ENCODE results near the gene IFT81.

IFT81 gene

GRCh38 chr12:110185626-110186025 is 61.5 kb downstream of the IFT81 start:
- Histone ChIP-seq H3K9ac (ENCODE audit: low read length) (no peak overlapping the region), H3K27me3 (replicated peaks; ENCODE audit: insufficient read depth, low read length) (no peaks in the 10 kb centered on the region), H3K9me3 (replicated peaks; ENCODE audit: insufficient read depth, low read length) (no peaks in the 10 kb centered on the region), H3F3A (ENCODE audit: insufficient read depth, low read length) (no peaks in the 10 kb centered on the region), H4K20me1 (ENCODE audit: insufficient read depth, low read length) (no peaks in the 10 kb centered on the region), H3K4me2 (ENCODE audit: low read depth, low read length) (no peak overlapping the region), H3K79me2 (ENCODE audit: low read length) (no peaks in the 10 kb centered on the region), H2AFZ (ENCODE audit: low read length) (no peak overlapping the region), H3K4me3 (ENCODE audit: low read length) (no peak overlapping the region), H3K27ac (ENCODE audit: low read length) (no peak overlapping the region), H3K4me1 (ENCODE audit: low read length) (no peaks in the 10 kb centered on the region), H3K36me3 (replicated peaks; ENCODE audit: insufficient read depth, low read length) (no peaks in the 10 kb centered on the region), H3K9me2 (replicated peaks; ENCODE audit: insufficient read depth, low read length) (no peaks in the 10 kb centered on the region)
- no peak for TF ChIP-seq EZH2phosphoT487 (IDR thresholded peaks at IDR 0.05; ENCODE audit: low read length)
- no peak for TF ChIP-seq EZH2 (optimal IDR thresholded peaks at IDR 0.05; ENCODE audit: low read depth, low read length)
- no peak for TF ChIP-seq CTCF (IDR thresholded peaks at IDR 0.05; ENCODE audit: low read length)
- DNase-seq: no peak

GRCh38 chr12:110186059-110186458 is 61.9 kb downstream of the IFT81 start:
- no peak for TF ChIP-seq EZH2 (optimal IDR thresholded peaks at IDR 0.05; ENCODE audit: low read depth, low read length)
- TF ChIP-seq CTCF (IDR thresholded peaks at IDR 0.05; ENCODE audit: low read length): no peak
- TF ChIP-seq EZH2phosphoT487 (IDR thresholded peaks at IDR 0.05; ENCODE audit: low read length): no peak
- Histone ChIP-seq H3K4me1 (ENCODE audit: low read length) (no peaks in the 10 kb centered on the region), H3K4me2 (ENCODE audit: low read depth, low read length) (no peak overlapping the region), H3K9ac (ENCODE audit: low read length) (no peak overlapping the region), H3K9me3 (replicated peaks; ENCODE audit: insufficient read depth, low read length) (no peaks in the 10 kb centered on the region), H3K27me3 (replicated peaks; ENCODE audit: insufficient read depth, low read length) (no peaks in the 10 kb centered on the region), H3K9me2 (replicated peaks; ENCODE audit: insufficient read depth, low read length) (no peaks in the 10 kb centered on the region), H3F3A (ENCODE audit: insufficient read depth, low read length) (no peaks in the 10 kb centered on the region), H2AFZ (ENCODE audit: low read length) (no peak overlapping the region), H3K27ac (ENCODE audit: low read length) (no peak overlapping the region), H3K36me3 (replicated peaks; ENCODE audit: insufficient read depth, low read length) (no peaks in the 10 kb centered on the region), H3K4me3 (ENCODE audit: low read length) (no peak overlapping the region), H3K79me2 (ENCODE audit: low read length) (no peaks in the 10 kb centered on the region), H4K20me1 (ENCODE audit: insufficient read depth, low read length) (no peaks in the 10 kb centered on the region)
- DNase-seq: no peak

- H3K27me3 ChIP-seq (replicated peaks; ENCODE audit: insufficient read depth, low read length): no peaks in the 10 kb centered on the region
- TF ChIP-seq CTCF (IDR thresholded peaks at IDR 0.05; ENCODE audit: low read length): no peak
- no peak for TF ChIP-seq EZH2phosphoT487 (IDR thresholded peaks at IDR 0.05; ENCODE audit: low read length)
- TF ChIP-seq EZH2 (optimal IDR thresholded peaks at IDR 0.05; ENCODE audit: low read depth, low read length): no peak
- no peak overlapping the region for H3K9ac ChIP-seq (ENCODE audit: low read length)
- no peak for DNase-seq
- no peak overlapping the region for H3K27ac ChIP-seq (ENCODE audit: low read length)
- H3K9me3 ChIP-seq (replicated peaks; ENCODE audit: insufficient read depth, low read length): no peaks in the 10 kb centered on the region
- H3K4me3 ChIP-seq (ENCODE audit: low read length): no peak overlapping the region
- H3K79me2 ChIP-seq (ENCODE audit: low read length): no peaks in the 10 kb centered on the region
- no peaks in the 10 kb centered on the region for H3K36me3 ChIP-seq (replicated peaks; ENCODE audit: insufficient read depth, low read length)
- H2AFZ ChIP-seq (ENCODE audit: low read length): no peak overlapping the region
- H3K4me1 ChIP-seq (ENCODE audit: low read length): no peaks in the 10 kb centered on the region
- no peaks in the 10 kb centered on the region for H3K9me2 ChIP-seq (replicated peaks; ENCODE audit: insufficient read depth, low read length)
- no peaks in the 10 kb centered on the region for H4K20me1 ChIP-seq (ENCODE audit: insufficient read depth, low read length)
- no peak overlapping the region for H3K4me2 ChIP-seq (ENCODE audit: low read depth, low read length)
- no peaks in the 10 kb centered on the region for H3F3A ChIP-seq (ENCODE audit: insufficient read depth, low read length)
These were observed 69.0 kb downstream of the IFT81 start for GRCh38 chr12:110193196-110193595.
